ENCODE measurements around the gene CNNM3.

CNNM3 gene

GRCh38 chr2:96881349-96882195 is 65.5 kb downstream of the CNNM3 start:
- no peak for DNase-seq

DNA sequence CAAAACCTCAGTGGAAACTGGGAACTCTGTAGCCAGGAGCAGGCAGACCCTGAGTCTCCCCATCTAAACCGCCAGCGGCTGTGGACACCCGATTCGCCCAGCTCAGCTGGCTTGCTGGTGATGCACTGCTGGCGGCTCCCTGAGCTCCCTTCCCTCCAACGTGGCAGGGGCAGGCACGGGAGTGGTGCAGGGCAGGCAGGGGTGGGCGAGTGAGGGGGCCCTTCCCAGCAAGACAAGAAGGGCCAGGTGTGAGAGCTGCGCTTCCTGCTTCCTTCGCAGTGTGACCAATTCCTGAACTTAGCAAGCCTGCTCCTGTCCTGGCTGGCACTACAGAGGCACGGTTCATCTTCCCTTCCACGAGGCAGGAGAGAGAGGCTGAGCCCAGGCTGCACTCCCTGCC is 66.2 kb downstream of the CNNM3 start:
- no peak for DNase-seq

- DNase-seq, result no peak
Observed at GRCh38 chr2:96882906-96883305, 66.8 kb downstream of the CNNM3 start.

DNA sequence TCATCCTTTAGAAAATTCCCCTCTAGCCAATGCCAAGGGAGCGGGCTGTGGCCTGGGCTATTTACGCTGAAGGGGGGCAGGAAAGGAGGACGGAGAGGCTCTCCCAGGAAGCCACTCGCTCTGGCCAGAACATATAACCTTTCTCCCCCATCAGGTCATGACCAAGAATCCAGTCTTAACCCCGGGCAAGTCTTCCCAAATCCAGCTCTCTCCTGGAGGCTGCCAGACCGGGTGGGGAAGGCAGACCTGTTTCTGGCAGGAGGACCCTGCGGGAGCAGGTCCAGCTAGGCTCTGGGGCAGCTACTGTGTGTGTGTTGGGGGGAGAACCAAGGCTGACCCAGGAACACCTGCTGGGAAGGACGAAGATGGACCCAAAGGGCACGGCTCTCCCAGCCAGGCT is 67.2 kb downstream of the CNNM3 start:
- no peak for DNase-seq

Data from stimulated activated CD8-positive, alpha-beta memory T cell treated with anti-CD3 and anti-CD28 coated beads, Interleukin-4, amount 100 ng/mL, for 48 hours (primary cell).